HEK293 (cell line): ENCODE results near the gene PCID2.

Experiments
- MYNN ChIP-seq: fragments of 450-650 bp; formaldehyde crosslinking; IDR thresholded peaks from 2 replicates; pipeline ENCODE4 v1.5.1; 2016; ENCODE audit warnings: missing biosample characterization, missing genetic modification characterization, borderline replicate concordance
- OVOL3 ChIP-seq: fragments of 450-650 bp; formaldehyde crosslinking; IDR thresholded peaks from 2 replicates; pipeline ENCODE4 v1.5.1; 2016; ENCODE audit warnings: missing biosample characterization, missing genetic modification characterization
- SETDB1 ChIP-seq: IDR thresholded peaks from one replicate; pipeline ENCODE4 v1.6.1; 2017; ENCODE audit warnings: mild to moderate bottlenecking, low read length, moderate library complexity, mixed read lengths; ENCODE audit not compliant: insufficient read length
- ZBTB8A ChIP-seq: fragments of 450-650 bp; formaldehyde crosslinking; IDR thresholded peaks from 2 replicates; pipeline ENCODE4 v1.5.1; 2016; ENCODE audit warnings: missing biosample characterization, missing genetic modification characterization
- ZNF302 ChIP-seq: fragments of 450-650 bp; formaldehyde crosslinking; IDR thresholded peaks from 2 replicates; pipeline ENCODE4 v1.5.1; 2016; ENCODE audit warnings: missing biosample characterization, missing genetic modification characterization, low read depth
- ZNF510 ChIP-seq: fragments of 450-650 bp; formaldehyde crosslinking; IDR thresholded peaks from 2 replicates; pipeline ENCODE4 v1.5.1; 2018; ENCODE audit warnings: mild to moderate bottlenecking, missing genetic modification characterization, missing biosample characterization; ENCODE audit not compliant: insufficient replicate concordance
- TF ChIP-seq, protein P1 (sequence below): fragments of 450-650 bp; formaldehyde crosslinking; IDR thresholded peaks from 2 replicates; pipeline ENCODE4 v1.5.1; 2017; ENCODE audit warnings: missing biosample characterization, missing genetic modification characterization
- TF ChIP-seq, protein P2 (sequence below): fragments of 450-650 bp; formaldehyde crosslinking; IDR thresholded peaks from 2 replicates; pipeline ENCODE4 v1.5.1; 2016; ENCODE audit warnings: missing biosample characterization, missing genetic modification characterization

GRCh38 chr13:113205428-113205931 lies 3.0 kb downstream of the PCID2 start:
- TF ChIP-seq MYNN (no peak), ZNF302 (tag by site-specific recombination) (no peak), OVOL3 (tag by site-specific recombination) (no peak), SETDB1 (no peak), ZBTB8A (tag by site-specific recombination) (no peak), ZNF510 (tag by site-specific recombination) (no peak)
- TF ChIP-seq, protein P1, sequence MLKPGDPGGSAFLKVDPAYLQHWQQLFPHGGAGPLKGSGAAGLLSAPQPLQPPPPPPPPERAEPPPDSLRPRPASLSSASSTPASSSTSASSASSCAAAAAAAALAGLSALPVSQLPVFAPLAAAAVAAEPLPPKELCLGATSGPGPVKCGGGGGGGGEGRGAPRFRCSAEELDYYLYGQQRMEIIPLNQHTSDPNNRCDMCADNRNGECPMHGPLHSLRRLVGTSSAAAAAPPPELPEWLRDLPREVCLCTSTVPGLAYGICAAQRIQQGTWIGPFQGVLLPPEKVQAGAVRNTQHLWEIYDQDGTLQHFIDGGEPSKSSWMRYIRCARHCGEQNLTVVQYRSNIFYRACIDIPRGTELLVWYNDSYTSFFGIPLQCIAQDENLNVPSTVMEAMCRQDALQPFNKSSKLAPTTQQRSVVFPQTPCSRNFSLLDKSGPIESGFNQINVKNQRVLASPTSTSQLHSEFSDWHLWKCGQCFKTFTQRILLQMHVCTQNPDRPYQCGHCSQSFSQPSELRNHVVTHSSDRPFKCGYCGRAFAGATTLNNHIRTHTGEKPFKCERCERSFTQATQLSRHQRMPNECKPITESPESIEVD (tag by site-specific recombination) = no peak
- TF ChIP-seq, protein P2, sequence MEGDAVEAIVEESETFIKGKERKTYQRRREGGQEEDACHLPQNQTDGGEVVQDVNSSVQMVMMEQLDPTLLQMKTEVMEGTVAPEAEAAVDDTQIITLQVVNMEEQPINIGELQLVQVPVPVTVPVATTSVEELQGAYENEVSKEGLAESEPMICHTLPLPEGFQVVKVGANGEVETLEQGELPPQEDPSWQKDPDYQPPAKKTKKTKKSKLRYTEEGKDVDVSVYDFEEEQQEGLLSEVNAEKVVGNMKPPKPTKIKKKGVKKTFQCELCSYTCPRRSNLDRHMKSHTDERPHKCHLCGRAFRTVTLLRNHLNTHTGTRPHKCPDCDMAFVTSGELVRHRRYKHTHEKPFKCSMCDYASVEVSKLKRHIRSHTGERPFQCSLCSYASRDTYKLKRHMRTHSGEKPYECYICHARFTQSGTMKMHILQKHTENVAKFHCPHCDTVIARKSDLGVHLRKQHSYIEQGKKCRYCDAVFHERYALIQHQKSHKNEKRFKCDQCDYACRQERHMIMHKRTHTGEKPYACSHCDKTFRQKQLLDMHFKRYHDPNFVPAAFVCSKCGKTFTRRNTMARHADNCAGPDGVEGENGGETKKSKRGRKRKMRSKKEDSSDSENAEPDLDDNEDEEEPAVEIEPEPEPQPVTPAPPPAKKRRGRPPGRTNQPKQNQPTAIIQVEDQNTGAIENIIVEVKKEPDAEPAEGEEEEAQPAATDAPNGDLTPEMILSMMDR (tag by site-specific recombination) = no peak
